Stomach (tissue), 9 donors: Measurements from ENCODE around the gene ANKS1A. TPM values are rescaled to one million over a fixed set of nuclear protein-coding genes. Genes with fewer than 3 reads are reported as not detected.
A peak's percentile ranks its signal among the peaks of the same experiment; 100 is the strongest.

Source experiments
- DNase-seq, 2 donors: peaks; one replicate each; pipeline versions ENCODE4 v3.0.0 to v3.0.0-alpha.2; 2013 to 2019
- H3K27ac ChIP-seq, 5 donors: fragments of 200-600 bp in 4 of 5; sonication (generic) in 4 of 5; one replicate each; pipeline ENCODE4 v1.5.1; 2013 to 2019; ENCODE audit warnings: mild to moderate bottlenecking in 1 of 5, moderate library complexity in 1 of 5
- H3K27me3 ChIP-seq, 3 donors: fragments of 200-600 bp; sonication (generic); one replicate each; pipeline ENCODE4 v1.5.1; 2017 to 2019; ENCODE audit warnings: mixed run types in 1 of 3
- H3K36me3 ChIP-seq, 4 donors: fragments of 200-600 bp; sonication (generic); 1 replicate in 3 of 4; 2 replicates in 1 of 4; pipeline ENCODE4 v1.5.1; 2016 to 2019
- H3K4me1 ChIP-seq, 4 donors: fragments of 200-600 bp; sonication (generic); one replicate each; pipeline ENCODE4 v1.5.1; 2016 to 2019
- H3K4me3 ChIP-seq, 4 donors: fragments of 200-600 bp; sonication (generic) in 3 of 4; one replicate each; pipeline ENCODE4 v1.5.1; 2016 to 2019; ENCODE audit warnings: mild to moderate bottlenecking in 1 of 4
- H3K9me3 ChIP-seq, 4 donors: fragments of 200-600 bp; sonication (generic); one replicate each; pipeline ENCODE4 v1.5.1; 2016 to 2019
- EP300 ChIP-seq: sonication (generic); formaldehyde crosslinking; IDR thresholded peaks from one replicate; pipeline ENCODE4 v1.6.1; 2017; ENCODE audit warnings: antibody characterized with exemption
- POLR2A ChIP-seq, 4 donors: fragments of 450-650 bp; IDR thresholded peaks; one replicate each; pipeline ENCODE4 v1.6.1; 2016; ENCODE audit warnings: antibody characterized with exemption in 4 of 4, control low read depth in 2 of 4, mild to moderate bottlenecking in 1 of 4, moderate library complexity in 1 of 4
- POLR2AphosphoS5 ChIP-seq, 3 donors: sonication (generic); formaldehyde crosslinking; IDR thresholded peaks; one replicate each; pipeline ENCODE4 v1.6.1; 2016; ENCODE audit warnings: antibody characterized with exemption in 3 of 3
- WGBS, 5 donors: extraction: QIAGEN DNeasy Blood & Tissue Kit in 3 of 5; methylation state at CpG; one replicate each; pipeline versions ENCODE4 v1.1.5 to v1.1.7; 2013 to 2018; 5-methylcytosine and 5-hydroxymethylcytosine counted together
- intact Hi-C: fragments of 100-400 bp; cut with DNase I; formaldehyde crosslinking; loops from one replicate; pipeline ENCODE4 v1.15.1; 2023; ENCODE audit warnings: low total_unique reads
- polyA plus RNA-seq, 3 donors: library from polyadenylated mRNA; stranded (reverse); fragments of 200-250 nt; gene quantifications; one replicate each; pipeline ENCODE4 v1.2.3, GENCODE V29; 2013
- total RNA-seq, 5 donors: library from RNA; depleted of rRNA; stranded (reverse); fragments of >200 nt; gene quantifications; one replicate each; pipeline versions ENCODE4 v1.1.0 to v1.2.3, GENCODE V29; 2014 to 2016
- TF ChIP-seq, protein P1 (sequence below), 7 experiments: fragments of 450-650 bp in 4 of 7; fragments of 200-600 bp in 3 of 7; sonication (generic) in 3 of 7; IDR thresholded peaks; one replicate each; pipeline ENCODE4 v1.5.1; 2016 to 2019; ENCODE audit warnings: antibody characterized with exemption in 7 of 7, control low read depth in 2 of 7, mild to moderate bottlenecking in 1 of 7
- donor health status: healthy with polysubstance abuse.
- donor health status: Bipolar disorder and iron deficiency.
- donor health status: healthy.

The ANKS1A gene
- total and polyA plus RNA-seq, 8 donors, result 6.1 to 40.6 (median 21.5) TPM

- DNase-seq, result no peak
- Histone ChIP-seq H3K36me3 (peaks cover 0 to 7% (median 3%) of the 10 kb centered on the region in 4 donors), H3K27me3 (no peaks in the 10 kb centered on the region), H3K27ac (peak overlapping the region in 3 of 5 donors; percentile 61 to 92 (median 76)), H3K4me1 (peaks cover 41 to 88% (median 66%) of the 10 kb centered on the region in 4 donors), H3K9me3 (no peaks in the 10 kb centered on the region), H3K4me3 (no peak overlapping the region)
- no peak for TF ChIP-seq POLR2A (IDR thresholded peaks at IDR 0.05)
- no peak for TF ChIP-seq EP300
- no peak for TF ChIP-seq POLR2AphosphoS5 (IDR thresholded peaks at IDR 0.05)
- TF ChIP-seq, protein P1, sequence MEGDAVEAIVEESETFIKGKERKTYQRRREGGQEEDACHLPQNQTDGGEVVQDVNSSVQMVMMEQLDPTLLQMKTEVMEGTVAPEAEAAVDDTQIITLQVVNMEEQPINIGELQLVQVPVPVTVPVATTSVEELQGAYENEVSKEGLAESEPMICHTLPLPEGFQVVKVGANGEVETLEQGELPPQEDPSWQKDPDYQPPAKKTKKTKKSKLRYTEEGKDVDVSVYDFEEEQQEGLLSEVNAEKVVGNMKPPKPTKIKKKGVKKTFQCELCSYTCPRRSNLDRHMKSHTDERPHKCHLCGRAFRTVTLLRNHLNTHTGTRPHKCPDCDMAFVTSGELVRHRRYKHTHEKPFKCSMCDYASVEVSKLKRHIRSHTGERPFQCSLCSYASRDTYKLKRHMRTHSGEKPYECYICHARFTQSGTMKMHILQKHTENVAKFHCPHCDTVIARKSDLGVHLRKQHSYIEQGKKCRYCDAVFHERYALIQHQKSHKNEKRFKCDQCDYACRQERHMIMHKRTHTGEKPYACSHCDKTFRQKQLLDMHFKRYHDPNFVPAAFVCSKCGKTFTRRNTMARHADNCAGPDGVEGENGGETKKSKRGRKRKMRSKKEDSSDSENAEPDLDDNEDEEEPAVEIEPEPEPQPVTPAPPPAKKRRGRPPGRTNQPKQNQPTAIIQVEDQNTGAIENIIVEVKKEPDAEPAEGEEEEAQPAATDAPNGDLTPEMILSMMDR (IDR thresholded peaks at IDR 0.05), result no peak
- intact Hi-C loops, result no loop called here
- WGBS, 5 donors, result 52 to 82% (median 74%) methylated on average over 5 of the region's 5 CpGs
These were observed 137.6 kb downstream of the ANKS1A start for GRCh38 chr6:35026434-35027222.

- TF ChIP-seq EP300, result no peak
- no peak for TF ChIP-seq POLR2A (IDR thresholded peaks at IDR 0.05)
- TF ChIP-seq POLR2AphosphoS5 (IDR thresholded peaks at IDR 0.05), result no peak
- TF ChIP-seq, protein P1 (IDR thresholded peaks at IDR 0.05), result no peak
- Histone ChIP-seq H3K4me3 (no peak overlapping the region), H3K9me3 (no peaks in the 10 kb centered on the region), H3K4me1 (peaks cover 39 to 76% (median 60%) of the 10 kb centered on the region in 4 donors), H3K27ac (peak overlapping the region in 4 of 5 donors; percentile 3 to 92 (median 32)), H3K27me3 (no peaks in the 10 kb centered on the region), H3K36me3 (peaks cover 0 to 7% (median 3%) of the 10 kb centered on the region in 4 donors)
- no peak for DNase-seq
- intact Hi-C loops, result no loop called here
- 58 to 86% (median 65%) methylated on average over 2 of the region's 2 CpGs for WGBS, 5 donors
These were observed 138.8 kb downstream of the ANKS1A start for GRCh38 chr6:35027807-35028206.

- intact Hi-C loops, result no loop called here
- Histone ChIP-seq H3K9me3 (no peaks in the 10 kb centered on the region), H3K4me1 (peaks cover 35 to 76% (median 54%) of the 10 kb centered on the region in 4 donors), H3K27me3 (no peaks in the 10 kb centered on the region), H3K4me3 (no peak overlapping the region), H3K27ac (peak overlapping the region in 3 of 5 donors; percentile 31 to 92 (median 43)), H3K36me3 (peaks cover 0 to 7% (median 3%) of the 10 kb centered on the region in 4 donors)
- no peak for DNase-seq
- WGBS, 5 donors, result 66 to 83% (median 77%) methylated on average over 9 of the region's 9 CpGs
- TF ChIP-seq POLR2A (IDR thresholded peaks at IDR 0.05) (no peak), EP300 (no peak), POLR2AphosphoS5 (IDR thresholded peaks at IDR 0.05) (no peak)
These were observed 140.0 kb downstream of the ANKS1A start for GRCh38 chr6:35028781-35029769.

- H3K4me3 ChIP-seq, result no peak overlapping the region
- H3K27me3 ChIP-seq, result no peaks in the 10 kb centered on the region
- H3K9me3 ChIP-seq, result no peaks in the 10 kb centered on the region
- H3K4me1 ChIP-seq, result peaks cover 33 to 76% (median 55%) of the 10 kb centered on the region in 4 donors
- H3K27ac ChIP-seq, result peak overlapping the region in 4 of 5 donors; percentile 1 to 35 (median 28)
- peaks cover 0 to 7% (median 3%) of the 10 kb centered on the region in 4 donors for H3K36me3 ChIP-seq
- DNase-seq, result no peak
- 75 to 87% (median 82%) methylated on average over 2 of the region's 2 CpGs for WGBS, 5 donors
- TF ChIP-seq EP300 (no peak), POLR2AphosphoS5 (IDR thresholded peaks at IDR 0.05) (no peak), POLR2A (IDR thresholded peaks at IDR 0.05) (no peak)
- TF ChIP-seq, protein P1 (IDR thresholded peaks at IDR 0.05), result no peak
- intact Hi-C loops, result no loop called here
These were observed 141.0 kb downstream of the ANKS1A start for GRCh38 chr6:35030099-35030498.
